GM12878 (cell line): Measurements from ENCODE around the gene JUND.

Experiments
- CEBPB ChIP-seq, 2 experiments: fragments of 150-350 bp in 1 of 2; IDR thresholded peaks; 2 replicates each; pipeline ENCODE4 v1.6.1; 2012 to 2014; ENCODE audit warnings: low read depth in 2 of 2, low read length in 2 of 2, borderline replicate concordance in 1 of 2, inconsistent platforms in 1 of 2
- CTCF ChIP-seq, 3 experiments: IDR thresholded peaks in 2 of 3; conservative IDR thresholded peaks in 1 of 3; 2 replicates each; pipeline ENCODE4 v1.5.1; 2011; ENCODE audit warnings: low read depth in 3 of 3, low read length in 3 of 3, mild to moderate bottlenecking in 3 of 3, control low read depth in 2 of 3, moderate library complexity in 2 of 3, inconsistent platforms in 1 of 3, mixed read lengths in 1 of 3; ENCODE audit not compliant: control insufficient read depth in 2 of 3, insufficient read depth in 1 of 3; ENCODE audit errors: extremely low read depth in 1 of 3
- EP300 ChIP-seq, 2 experiments: fragments of 150-350 bp in 1 of 2; IDR thresholded peaks; 2 replicates each; pipeline ENCODE4 v1.6.1; 2011 to 2012; ENCODE audit warnings: low read depth in 2 of 2, low read length in 2 of 2, borderline replicate concordance in 1 of 2, improper control_type of control experiment in 1 of 2, inconsistent platforms in 1 of 2; ENCODE audit not compliant: control insufficient read depth in 1 of 2
- FOXK2 ChIP-seq: fragments of 450-650 bp; IDR thresholded peaks from 2 replicates; pipeline ENCODE4 v1.6.1; 2017; ENCODE audit warnings: mild to moderate bottlenecking, moderate library complexity
- FOXM1 ChIP-seq: IDR thresholded peaks from 2 replicates; pipeline ENCODE4 v1.6.1; 2012; ENCODE audit warnings: low read depth, mild to moderate bottlenecking, inconsistent platforms, low read length, moderate library complexity
- JUNB ChIP-seq: IDR thresholded peaks from 2 replicates; pipeline ENCODE4 v1.6.1; 2016; ENCODE audit warnings: antibody characterized with exemption, mild to moderate bottlenecking
- MEF2B ChIP-seq: fragments of 450-650 bp; IDR thresholded peaks from 2 replicates; pipeline ENCODE4 v1.6.1; 2018; ENCODE audit warnings: mild to moderate bottlenecking, moderate library complexity; ENCODE audit not compliant: partially characterized antibody, poor library complexity, severe bottlenecking
- MXI1 ChIP-seq: fragments of 150-350 bp; IDR thresholded peaks from 2 replicates; pipeline ENCODE4 v1.6.1; 2011; ENCODE audit warnings: low read depth, mild to moderate bottlenecking, inconsistent platforms, low read length, improper control_type of control experiment
- POLR2AphosphoS5 ChIP-seq: IDR thresholded peaks from 2 replicates; pipeline ENCODE4 v1.6.1; 2011; ENCODE audit warnings: mild to moderate bottlenecking, low read length, inconsistent platforms
- STAT1 ChIP-seq: fragments of 450-650 bp; conservative IDR thresholded peaks from 2 replicates; pipeline ENCODE4 v1.6.1; 2014; ENCODE audit warnings: antibody characterized with exemption, mild to moderate bottlenecking
- TF ChIP-seq, protein P1 (sequence below): IDR thresholded peaks from 2 replicates; pipeline ENCODE4 v1.6.1; 2012; ENCODE audit warnings: low read length, inconsistent platforms
- TF ChIP-seq, protein P2 (sequence below): IDR thresholded peaks from 2 replicates; pipeline ENCODE4 v1.6.1; 2011; ENCODE audit warnings: mild to moderate bottlenecking, low read depth, low read length, moderate library complexity; ENCODE audit not compliant: insufficient replicate concordance
- TF ChIP-seq, protein P3 (sequence below): IDR thresholded peaks from 2 replicates; pipeline ENCODE4 v1.6.1; 2011; ENCODE audit warnings: borderline replicate concordance, low read depth, mild to moderate bottlenecking, moderate library complexity, mixed read lengths, low read length; ENCODE audit not compliant: insufficient read depth; ENCODE audit errors: extremely low read length

GRCh38 chr19:18297308-18297707, 15.9 kb upstream of the JUND start:
- TF ChIP-seq CTCF (IDR thresholded peaks at IDR 0.05 in 2 of 3, conservative IDR thresholded peaks at IDR 0.05 in 1 of 3; ENCODE audit: control insufficient read depth in 2 of 3, extremely low read depth in 1 of 3, insufficient read depth in 1 of 3, low read depth in 3 of 3, low read length in 3 of 3) = no peak
- no peak for TF ChIP-seq EP300 (IDR thresholded peaks at IDR 0.05; ENCODE audit: borderline replicate concordance in 1 of 2, control insufficient read depth in 1 of 2, low read depth in 2 of 2, low read length in 2 of 2)
- TF ChIP-seq, protein P1, sequence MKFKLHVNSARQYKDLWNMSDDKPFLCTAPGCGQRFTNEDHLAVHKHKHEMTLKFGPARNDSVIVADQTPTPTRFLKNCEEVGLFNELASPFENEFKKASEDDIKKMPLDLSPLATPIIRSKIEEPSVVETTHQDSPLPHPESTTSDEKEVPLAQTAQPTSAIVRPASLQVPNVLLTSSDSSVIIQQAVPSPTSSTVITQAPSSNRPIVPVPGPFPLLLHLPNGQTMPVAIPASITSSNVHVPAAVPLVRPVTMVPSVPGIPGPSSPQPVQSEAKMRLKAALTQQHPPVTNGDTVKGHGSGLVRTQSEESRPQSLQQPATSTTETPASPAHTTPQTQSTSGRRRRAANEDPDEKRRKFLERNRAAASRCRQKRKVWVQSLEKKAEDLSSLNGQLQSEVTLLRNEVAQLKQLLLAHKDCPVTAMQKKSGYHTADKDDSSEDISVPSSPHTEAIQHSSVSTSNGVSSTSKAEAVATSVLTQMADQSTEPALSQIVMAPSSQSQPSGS = no peak
- TF ChIP-seq CEBPB (IDR thresholded peaks at IDR 0.05; ENCODE audit: borderline replicate concordance in 1 of 2, low read depth in 2 of 2, low read length in 2 of 2) = no peak
- no peak for TF ChIP-seq FOXK2
- TF ChIP-seq POLR2AphosphoS5 = no peak
- TF ChIP-seq, protein P2, sequence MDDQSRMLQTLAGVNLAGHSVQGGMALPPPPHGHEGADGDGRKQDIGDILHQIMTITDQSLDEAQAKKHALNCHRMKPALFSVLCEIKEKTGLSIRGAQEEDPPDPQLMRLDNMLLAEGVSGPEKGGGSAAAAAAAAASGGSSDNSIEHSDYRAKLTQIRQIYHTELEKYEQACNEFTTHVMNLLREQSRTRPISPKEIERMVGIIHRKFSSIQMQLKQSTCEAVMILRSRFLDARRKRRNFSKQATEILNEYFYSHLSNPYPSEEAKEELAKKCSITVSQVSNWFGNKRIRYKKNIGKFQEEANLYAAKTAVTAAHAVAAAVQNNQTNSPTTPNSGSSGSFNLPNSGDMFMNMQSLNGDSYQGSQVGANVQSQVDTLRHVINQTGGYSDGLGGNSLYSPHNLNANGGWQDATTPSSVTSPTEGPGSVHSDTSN = no peak
- no peak for TF ChIP-seq FOXM1
- TF ChIP-seq MXI1 = no peak
- TF ChIP-seq MEF2B = no peak
- TF ChIP-seq JUNB = no peak
- TF ChIP-seq, protein P3, sequence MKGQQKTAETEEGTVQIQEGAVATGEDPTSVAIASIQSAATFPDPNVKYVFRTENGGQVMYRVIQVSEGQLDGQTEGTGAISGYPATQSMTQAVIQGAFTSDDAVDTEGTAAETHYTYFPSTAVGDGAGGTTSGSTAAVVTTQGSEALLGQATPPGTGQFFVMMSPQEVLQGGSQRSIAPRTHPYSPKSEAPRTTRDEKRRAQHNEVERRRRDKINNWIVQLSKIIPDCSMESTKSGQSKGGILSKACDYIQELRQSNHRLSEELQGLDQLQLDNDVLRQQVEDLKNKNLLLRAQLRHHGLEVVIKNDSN = no peak
- no peak for TF ChIP-seq STAT1
